Stimulated activated naive B cell treated with anti-CD40 and anti-IgM and Interleukin-4, amounts not matched to agents 10 μg/mL and 1 μg/mL and 100 μg/mL, for 72 hours (primary cell): ENCODE measurements around the gene TENT4A.

Source experiments
- ATAC-seq, 2 donors: fragments of 150-1000 bp; cut with Tn5 transposase; replicated peaks; 2 replicates each; pipeline ENCODE4 v1.10.0; 2021; ENCODE audit warnings: moderate library complexity in 1 of 2
- DNase-seq: peaks from one replicate; pipeline ENCODE4 v3.0.0; 2021
- H3K27ac Mint-ChIP-seq: one replicate; pipeline ENCODE4 v1.8.0; 2022; ENCODE audit warnings: mild to moderate bottlenecking, mixed read lengths
- H3K27me3 Mint-ChIP-seq, 2 donors: one replicate each; pipeline ENCODE4 v1.8.0; 2022; ENCODE audit warnings: mixed read lengths in 2 of 2
- H3K36me3 Mint-ChIP-seq, 2 donors: one replicate each; pipeline ENCODE4 v1.8.0; 2022; ENCODE audit warnings: mixed read lengths in 2 of 2, mild to moderate bottlenecking in 1 of 2
- H3K4me1 Mint-ChIP-seq, 2 donors: one replicate each; pipeline ENCODE4 v1.8.0; 2022; ENCODE audit warnings: mixed read lengths in 2 of 2, mild to moderate bottlenecking in 1 of 2
- H3K4me3 Mint-ChIP-seq, 2 donors: one replicate each; pipeline ENCODE4 v1.8.0; 2022; ENCODE audit warnings: mild to moderate bottlenecking in 2 of 2, mixed read lengths in 2 of 2, moderate library complexity in 1 of 2
- H3K9me3 Mint-ChIP-seq, 2 donors: one replicate each; pipeline ENCODE4 v1.8.0; 2022; ENCODE audit warnings: mixed read lengths in 2 of 2, mild to moderate bottlenecking in 1 of 2

TENT4A gene

DNA sequence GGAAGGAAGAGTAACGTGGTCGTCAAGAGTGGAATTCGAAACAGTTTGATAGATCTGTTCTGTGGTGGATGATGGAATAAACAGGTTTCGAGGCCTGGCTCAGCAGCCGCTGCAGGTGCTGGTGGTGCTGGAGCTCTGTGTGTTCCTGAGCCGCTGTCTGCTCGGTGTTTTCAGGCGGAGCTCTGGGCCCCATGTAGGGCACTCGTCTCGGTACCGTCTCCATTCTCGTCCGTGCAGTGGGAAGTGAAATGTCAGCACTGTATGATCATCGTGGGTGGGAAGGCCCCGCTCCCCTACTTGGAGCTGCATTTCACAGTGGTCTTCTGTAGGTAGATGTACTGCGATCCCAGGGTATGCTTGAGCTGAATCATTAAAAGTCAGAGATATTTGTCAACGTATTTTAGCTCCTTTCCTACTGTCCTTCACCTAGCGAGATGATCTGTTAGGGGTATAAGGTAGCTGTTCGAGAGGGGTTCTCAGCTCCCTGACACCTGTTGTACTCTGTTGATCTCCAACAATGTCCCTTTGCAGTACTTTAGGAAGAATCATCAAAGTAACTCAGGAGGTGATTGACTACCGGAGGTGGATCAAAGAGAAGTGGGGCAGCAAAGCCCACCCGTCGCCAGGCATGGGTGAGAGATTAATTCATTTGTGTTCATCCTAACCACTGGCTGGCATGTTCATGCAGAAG is 35.9 kb downstream of the TENT4A start:
- DNase-seq = no peak
- Mint-ChIP-seq H3K36me3 (peaks cover 59 to 77% of the 10 kb centered on the region in 2 donors), H3K9me3 (no peaks in the 10 kb centered on the region), H3K4me1 (peaks cover 13 to 14% of the 10 kb centered on the region in 2 donors), H3K27me3 (no peaks in the 10 kb centered on the region), H3K27ac (no peak overlapping the region), H3K4me3 (no peak overlapping the region)
- no peak for ATAC-seq

DNA sequence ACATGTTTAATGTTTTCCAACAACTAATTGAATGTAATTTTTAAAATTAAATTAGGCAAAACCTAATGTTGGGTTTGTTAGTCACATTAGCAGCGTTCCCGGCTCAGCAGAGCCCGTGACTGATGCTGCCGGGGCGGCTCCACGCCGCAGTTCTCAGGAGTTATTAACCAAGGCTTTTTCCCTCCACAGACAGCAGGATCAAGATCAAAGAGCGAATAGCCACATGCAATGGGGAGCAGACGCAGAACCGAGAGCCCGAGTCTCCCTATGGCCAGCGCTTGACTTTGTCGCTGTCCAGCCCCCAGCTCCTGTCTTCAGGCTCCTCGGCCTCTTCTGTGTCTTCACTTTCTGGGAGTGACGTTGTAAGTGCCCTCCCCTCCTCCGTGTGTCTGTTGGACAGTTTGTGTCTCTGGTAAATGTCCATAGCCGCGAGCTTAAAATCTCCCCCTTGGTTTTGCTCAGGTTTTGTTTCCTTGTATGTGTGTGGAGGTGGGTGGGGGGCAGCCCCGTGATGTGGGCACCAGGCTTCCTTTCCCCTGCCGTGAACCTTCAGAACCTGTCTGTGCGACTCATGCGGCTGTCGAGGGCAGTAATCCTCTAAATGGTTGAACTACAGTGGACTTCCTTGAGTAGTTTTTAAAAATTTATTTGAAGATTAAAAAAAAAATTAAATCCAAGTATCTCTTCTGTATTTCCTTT is 37.1 kb downstream of the TENT4A start:
- Mint-ChIP-seq H3K36me3 (peaks cover 61 to 79% of the 10 kb centered on the region in 2 donors), H3K27me3 (no peaks in the 10 kb centered on the region), H3K4me3 (no peak overlapping the region), H3K27ac (no peak overlapping the region), H3K4me1 (peaks cover 9 to 14% of the 10 kb centered on the region in 2 donors), H3K9me3 (no peaks in the 10 kb centered on the region)
- ATAC-seq (no peak), DNase-seq (no peak)

DNA sequence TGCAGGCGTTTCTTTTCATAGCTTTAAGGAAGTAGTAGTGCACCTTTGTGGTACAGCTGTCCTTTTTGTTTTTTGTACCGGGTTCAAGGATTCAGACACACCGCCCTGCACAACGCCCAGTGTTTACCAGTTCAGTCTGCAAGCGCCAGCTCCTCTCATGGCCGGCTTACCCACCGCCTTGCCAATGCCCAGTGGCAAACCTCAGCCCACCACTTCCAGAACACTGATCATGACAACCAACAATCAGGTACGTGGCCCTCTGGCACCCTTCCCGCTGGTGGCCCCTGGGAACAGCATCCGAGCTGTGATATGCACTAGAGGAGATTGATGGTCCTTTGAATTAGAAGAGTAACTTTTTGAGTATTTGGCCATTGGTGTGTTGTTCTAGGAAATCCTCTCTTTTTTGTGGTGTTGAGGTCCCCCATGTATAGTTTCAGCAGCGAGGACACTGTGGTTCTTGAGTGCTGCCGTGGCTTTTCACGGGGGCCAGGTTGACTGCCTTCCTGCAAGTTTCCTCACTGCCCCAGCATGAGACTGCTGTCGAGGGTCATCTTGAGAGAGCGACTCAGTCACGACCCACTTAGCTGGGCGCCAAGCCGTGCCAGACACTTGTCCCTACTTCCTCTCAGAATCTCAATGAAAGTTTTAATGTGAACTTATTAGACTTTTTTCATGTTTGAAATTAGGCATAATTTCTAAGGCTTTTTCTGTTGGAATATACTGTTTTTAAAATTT is 37.9 kb downstream of the TENT4A start:
- Mint-ChIP-seq H3K36me3 (peaks cover 64 to 82% of the 10 kb centered on the region in 2 donors), H3K4me1 (peaks cover 7 to 14% of the 10 kb centered on the region in 2 donors), H3K27ac (peak overlapping the region; percentile 57), H3K27me3 (no peaks in the 10 kb centered on the region), H3K9me3 (no peaks in the 10 kb centered on the region), H3K4me3 (peak overlapping the region in 1 of 2 donors; percentile 39)
- ATAC-seq (no peak), DNase-seq (no peak)

DNA sequence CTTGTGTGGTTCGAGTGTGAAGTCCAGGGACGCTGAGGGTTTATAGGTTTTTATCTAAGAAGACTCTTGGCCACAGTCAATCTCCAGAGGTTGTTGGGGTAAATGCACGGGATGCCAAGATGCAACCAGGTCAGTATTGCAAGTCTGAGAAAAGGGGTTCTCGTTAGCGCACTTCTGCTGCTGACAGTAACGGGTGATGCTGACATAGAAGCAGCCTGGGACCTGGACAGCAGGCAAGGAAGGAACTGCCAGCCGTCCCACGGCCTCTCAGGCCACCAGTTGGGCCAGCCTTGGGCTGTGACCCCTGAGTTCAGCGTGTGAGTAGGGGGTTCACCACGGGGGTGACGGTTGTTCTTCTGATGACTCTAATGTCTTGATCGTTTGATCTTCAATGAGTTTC is 39.0 kb downstream of the TENT4A start:
- ATAC-seq = no peak
- H3K36me3 Mint-ChIP-seq = peaks cover 60 to 79% of the 10 kb centered on the region in 2 donors
- peaks cover 7 to 14% of the 10 kb centered on the region in 2 donors for H3K4me1 Mint-ChIP-seq

DNA sequence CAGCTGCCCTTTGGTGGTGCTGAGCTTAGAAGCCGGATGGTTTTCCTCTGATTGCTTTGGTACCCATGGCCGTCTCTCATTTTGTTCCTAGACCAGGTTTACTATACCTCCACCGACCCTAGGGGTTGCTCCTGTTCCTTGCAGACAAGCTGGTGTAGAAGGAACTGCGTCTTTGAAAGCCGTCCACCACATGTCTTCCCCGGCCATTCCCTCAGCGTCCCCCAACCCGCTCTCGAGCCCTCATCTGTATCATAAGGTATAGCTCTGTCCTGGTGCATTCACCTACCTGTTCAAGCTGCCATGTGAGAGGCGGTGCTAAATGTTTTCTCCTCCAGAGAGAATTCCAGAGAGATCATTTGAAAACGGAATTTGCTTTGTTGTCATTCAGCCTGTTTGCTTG is 39.5 kb downstream of the TENT4A start:
- H3K4me1 Mint-ChIP-seq = peaks cover 7 to 14% of the 10 kb centered on the region in 2 donors
- no peak overlapping the region for H3K27ac Mint-ChIP-seq
- H3K36me3 Mint-ChIP-seq = peaks cover 58 to 77% of the 10 kb centered on the region in 2 donors

More for the DNA sequence above, 39.0 kb downstream of the TENT4A start:
- DNase-seq = no peak
- Mint-ChIP-seq H3K4me3 (no peak overlapping the region), H3K9me3 (no peaks in the 10 kb centered on the region), H3K27me3 (no peaks in the 10 kb centered on the region), H3K27ac (peak overlapping the region; percentile 20)

DNA sequence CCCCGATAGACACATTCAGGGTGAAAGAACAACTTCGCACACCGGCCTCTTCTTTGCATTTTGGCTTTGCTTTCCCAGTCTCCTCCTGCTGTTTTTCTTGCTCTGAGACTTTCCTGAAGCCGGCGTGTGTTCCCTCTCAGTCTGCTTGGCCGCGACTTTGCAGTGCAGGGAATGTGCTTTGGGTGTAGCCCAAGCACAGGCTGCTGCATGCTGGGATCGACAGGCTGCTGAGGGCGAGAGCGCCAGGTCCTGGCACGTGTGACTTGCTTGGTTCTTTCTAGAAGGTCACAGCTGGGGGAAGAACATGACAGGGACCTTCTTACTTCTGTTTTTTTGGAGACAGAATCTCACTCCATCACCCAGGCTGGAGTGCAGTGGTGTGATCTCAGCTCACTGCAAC is 40.6 kb downstream of the TENT4A start:
- peak overlapping the region; percentile 95 for H3K27ac Mint-ChIP-seq
- no peaks in the 10 kb centered on the region for H3K27me3 Mint-ChIP-seq
- H3K36me3 Mint-ChIP-seq = peaks cover 54 to 75% of the 10 kb centered on the region in 2 donors
- H3K4me1 Mint-ChIP-seq = peaks cover 7 to 14% of the 10 kb centered on the region in 2 donors
- ATAC-seq (peak in 1 of 2 donors; percentile 27), DNase-seq (no peak)
- H3K9me3 Mint-ChIP-seq = no peaks in the 10 kb centered on the region
- H3K4me3 Mint-ChIP-seq = peak overlapping the region in 1 of 2 donors; percentile 14

More for the DNA sequence above, 39.5 kb downstream of the TENT4A start:
- no peaks in the 10 kb centered on the region for H3K9me3 Mint-ChIP-seq
- DNase-seq (no peak), ATAC-seq (no peak)
- no peaks in the 10 kb centered on the region for H3K27me3 Mint-ChIP-seq
- H3K4me3 Mint-ChIP-seq = no peak overlapping the region

DNA sequence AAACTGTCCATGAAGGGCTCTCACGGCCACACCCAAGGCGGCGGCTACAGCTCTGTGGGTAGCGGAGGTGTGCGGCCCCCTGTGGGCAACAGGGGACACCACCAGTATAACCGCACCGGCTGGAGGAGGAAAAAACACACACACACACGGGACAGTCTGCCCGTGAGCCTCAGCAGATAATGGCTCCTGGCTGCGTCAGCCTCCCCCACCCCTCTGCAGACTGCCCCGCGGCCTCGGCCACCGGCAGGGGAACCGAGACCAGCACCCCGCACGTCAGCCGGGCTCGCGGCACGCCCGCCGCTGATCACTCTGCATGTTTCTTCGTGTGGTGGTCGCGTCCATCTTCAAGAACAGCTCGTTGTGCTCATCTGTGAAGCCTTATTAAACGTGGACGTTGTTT is 41.5 kb downstream of the TENT4A start:
- Mint-ChIP-seq H3K4me1 (peaks cover 7 to 14% of the 10 kb centered on the region in 2 donors), H3K9me3 (no peaks in the 10 kb centered on the region), H3K27ac (peak overlapping the region; percentile 56), H3K36me3 (peaks cover 49 to 76% of the 10 kb centered on the region in 2 donors), H3K4me3 (peak overlapping the region in 1 of 2 donors; percentile 8), H3K27me3 (no peaks in the 10 kb centered on the region)
- ATAC-seq (no peak), DNase-seq (no peak)

DNA sequence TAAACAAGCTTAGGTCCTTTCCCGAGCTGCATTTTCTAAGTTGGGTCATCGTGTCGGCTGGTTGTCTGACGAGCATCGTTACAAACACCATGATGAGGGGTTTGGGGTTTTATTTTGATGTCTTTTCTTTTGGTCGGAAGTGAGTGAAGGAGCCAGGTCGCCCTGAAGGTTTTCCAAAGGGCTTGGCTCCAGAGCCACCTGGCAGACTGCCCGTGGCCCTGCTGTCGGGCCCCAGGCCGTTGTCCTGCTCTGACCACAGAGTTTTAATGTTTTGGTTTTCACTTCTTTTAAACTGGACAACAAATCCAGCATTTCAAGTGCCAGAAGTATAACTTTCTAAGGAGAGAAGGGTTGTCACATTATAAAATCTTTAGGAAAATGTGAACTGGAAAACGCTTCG is 42.3 kb downstream of the TENT4A start:
- ATAC-seq = no peak
- Mint-ChIP-seq H3K36me3 (peaks cover 49 to 77% of the 10 kb centered on the region in 2 donors), H3K27ac (no peak overlapping the region), H3K27me3 (no peaks in the 10 kb centered on the region), H3K9me3 (no peaks in the 10 kb centered on the region), H3K4me1 (peaks cover 4 to 8% of the 10 kb centered on the region in 2 donors), H3K4me3 (no peak overlapping the region)
- DNase-seq = no peak

DNA sequence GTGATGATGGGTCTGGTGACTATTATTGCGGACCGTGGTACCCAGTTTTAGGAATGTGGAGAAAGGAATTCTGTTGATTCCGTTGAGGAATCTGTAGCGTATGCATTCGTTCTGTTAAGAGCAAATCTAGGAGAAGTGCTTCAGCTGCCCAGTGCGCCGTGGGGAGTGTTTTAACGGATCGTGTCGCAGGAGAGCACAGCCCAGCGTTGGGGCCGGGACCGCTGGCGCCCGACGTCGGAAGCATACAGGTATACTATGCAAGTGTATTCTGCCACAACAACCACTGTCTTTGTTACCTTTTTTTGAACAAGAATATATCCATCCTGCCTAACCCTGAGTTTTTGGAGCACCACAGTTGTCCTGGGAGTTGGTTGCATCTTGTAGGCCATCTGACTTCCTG is 42.7 kb downstream of the TENT4A start:
- ATAC-seq (no peak), DNase-seq (no peak)
- Mint-ChIP-seq H3K27ac (no peak overlapping the region), H3K27me3 (no peaks in the 10 kb centered on the region), H3K9me3 (peaks cover 0 to 1% of the 10 kb centered on the region in 2 donors), H3K36me3 (peaks cover 51 to 78% of the 10 kb centered on the region in 2 donors), H3K4me3 (no peak overlapping the region), H3K4me1 (peaks cover 4 to 7% of the 10 kb centered on the region in 2 donors)

DNA sequence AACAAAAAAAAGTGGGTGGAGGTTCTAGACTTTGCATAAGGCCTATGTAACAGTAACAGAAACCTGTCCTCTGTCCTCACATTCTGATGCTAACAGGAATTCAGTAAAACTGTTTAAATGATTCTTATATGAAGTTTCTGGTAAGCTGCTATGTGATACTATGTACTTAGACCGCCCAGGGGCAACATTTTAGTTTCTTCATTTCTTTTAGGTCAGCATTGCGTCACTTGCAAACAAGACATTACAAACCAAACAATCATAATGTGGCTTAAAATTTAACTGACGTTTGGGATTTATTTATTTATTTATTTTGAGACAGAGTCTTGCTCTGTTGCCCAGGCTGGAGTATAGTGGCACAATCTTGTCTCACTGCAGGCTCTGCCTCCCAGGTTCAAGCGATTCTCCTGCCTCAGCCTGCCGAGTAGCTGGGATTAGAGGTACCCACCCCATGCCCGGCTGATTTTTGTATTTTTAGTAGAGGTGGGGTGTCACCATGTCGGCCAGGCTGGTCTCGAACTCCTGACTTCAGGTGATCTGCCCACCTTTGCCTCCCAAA is 44.3 kb downstream of the TENT4A start:
- ATAC-seq (no peak), DNase-seq (no peak)
- H3K27me3 Mint-ChIP-seq = no peaks in the 10 kb centered on the region
- no peak overlapping the region for H3K4me3 Mint-ChIP-seq
- peaks cover 2 to 7% of the 10 kb centered on the region in 2 donors for H3K4me1 Mint-ChIP-seq
- H3K27ac Mint-ChIP-seq = peak overlapping the region; percentile 25
- H3K9me3 Mint-ChIP-seq = peaks cover 0 to 1% of the 10 kb centered on the region in 2 donors
- H3K36me3 Mint-ChIP-seq = peaks cover 45 to 67% of the 10 kb centered on the region in 2 donors

DNA sequence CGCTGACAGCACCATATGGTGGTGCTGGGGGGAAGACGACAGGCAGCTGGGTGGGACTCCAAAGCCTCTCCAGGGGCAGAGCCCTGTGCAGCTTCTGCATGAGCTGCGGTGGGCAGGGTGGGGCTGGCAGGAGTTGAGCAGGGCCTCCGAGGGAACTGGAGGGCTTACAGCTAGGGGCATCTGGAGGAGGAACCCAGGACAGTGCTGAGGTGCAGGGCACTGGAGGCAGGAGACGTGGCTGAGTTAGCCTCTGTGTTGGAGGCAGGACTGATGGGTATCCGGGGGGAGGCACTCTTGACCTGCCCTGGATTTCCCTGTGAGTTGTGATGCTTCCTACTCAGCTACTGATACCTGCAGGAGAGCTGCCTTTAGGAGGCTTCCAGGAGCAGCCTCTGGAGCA is 45.0 kb downstream of the TENT4A start:
- peaks cover 44 to 68% of the 10 kb centered on the region in 2 donors for H3K36me3 Mint-ChIP-seq
- H3K27ac Mint-ChIP-seq = peak overlapping the region; percentile 66

DNA sequence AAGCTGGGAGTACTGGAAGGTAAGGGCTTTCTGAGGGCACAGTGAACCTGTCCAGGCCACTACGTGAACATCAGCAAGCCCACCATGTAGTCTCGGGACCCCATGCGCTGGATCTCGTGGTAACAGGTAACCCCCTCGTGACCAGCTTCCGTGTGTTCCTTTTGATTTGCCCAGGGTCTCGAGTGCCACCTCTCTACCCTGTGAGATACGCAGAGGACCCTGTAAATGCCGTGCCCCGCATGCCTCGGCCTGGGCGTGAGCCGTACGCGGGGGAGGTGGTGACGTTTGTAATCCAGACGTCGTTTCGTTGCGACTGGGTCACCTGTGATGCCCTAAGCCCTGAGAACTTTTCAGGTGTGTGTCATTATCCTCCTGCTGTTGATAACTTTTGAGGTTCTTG is 45.5 kb downstream of the TENT4A start:
- peaks cover 2% of the 10 kb centered on the region in 2 donors for H3K4me1 Mint-ChIP-seq
- H3K9me3 Mint-ChIP-seq = peaks cover 0 to 1% of the 10 kb centered on the region in 2 donors
- H3K4me3 Mint-ChIP-seq = peak overlapping the region; percentile 8 to 14
- no peaks in the 10 kb centered on the region for H3K27me3 Mint-ChIP-seq
- ATAC-seq (no peak), DNase-seq (no peak)
- no peak overlapping the region for H3K27ac Mint-ChIP-seq
- H3K36me3 Mint-ChIP-seq = peaks cover 43 to 66% of the 10 kb centered on the region in 2 donors

More for the DNA sequence above, 45.0 kb downstream of the TENT4A start:
- ATAC-seq = peak in 1 of 2 donors; percentile 19
- no peaks in the 10 kb centered on the region for H3K27me3 Mint-ChIP-seq
- H3K4me3 Mint-ChIP-seq = no peak overlapping the region
- H3K9me3 Mint-ChIP-seq = peaks cover 0 to 1% of the 10 kb centered on the region in 2 donors
- H3K4me1 Mint-ChIP-seq = peaks cover 2 to 7% of the 10 kb centered on the region in 2 donors
- no peak for DNase-seq

DNA sequence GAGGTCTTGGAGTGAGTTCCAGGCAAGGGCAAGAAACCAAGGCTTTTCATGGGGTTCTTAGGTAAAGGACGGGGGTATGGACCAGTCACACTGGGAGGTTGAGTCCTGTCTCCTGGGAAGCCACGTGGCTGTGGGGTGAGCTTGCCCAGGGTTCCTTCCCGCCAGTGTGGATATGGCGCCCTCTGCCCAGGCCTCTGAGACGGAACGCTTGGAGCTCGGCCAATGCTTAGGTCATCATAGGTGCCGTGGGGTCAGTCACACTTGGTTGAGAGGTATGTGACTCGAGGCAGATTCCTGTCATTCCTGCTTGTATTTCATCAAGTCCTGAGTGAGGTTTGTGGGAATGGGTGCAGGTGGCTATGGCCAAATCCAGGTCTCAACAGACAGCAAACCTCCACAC is 46.2 kb downstream of the TENT4A start:
- H3K4me1 Mint-ChIP-seq = no peaks in the 10 kb centered on the region
- H3K27ac Mint-ChIP-seq = peak overlapping the region; percentile 62
- ATAC-seq (no peak), DNase-seq (no peak)
- H3K27me3 Mint-ChIP-seq = no peaks in the 10 kb centered on the region
- H3K9me3 Mint-ChIP-seq = peaks cover 0 to 1% of the 10 kb centered on the region in 2 donors
- no peak overlapping the region for H3K4me3 Mint-ChIP-seq
- peaks cover 39 to 61% of the 10 kb centered on the region in 2 donors for H3K36me3 Mint-ChIP-seq

DNA sequence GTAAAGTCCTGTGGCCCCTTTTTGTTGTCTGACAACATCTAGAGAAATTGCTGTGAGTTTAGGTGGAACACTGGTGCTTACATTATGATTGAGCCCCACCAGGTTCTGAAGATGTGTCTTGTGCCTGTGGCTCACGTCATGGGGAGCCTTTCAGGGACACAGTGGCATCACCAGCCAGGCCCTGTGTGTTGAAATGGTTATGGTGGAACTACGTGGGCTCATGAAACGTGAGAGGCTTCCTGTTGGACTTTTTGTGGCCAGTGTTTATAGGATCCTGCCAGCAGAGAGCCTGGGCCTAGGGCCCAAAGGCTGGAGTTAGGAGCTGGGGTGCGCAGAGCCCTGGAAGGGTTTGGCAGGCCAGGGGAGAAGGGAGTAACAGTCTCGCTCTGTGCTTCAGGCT is 46.8 kb downstream of the TENT4A start:
- H3K27ac Mint-ChIP-seq = peak overlapping the region; percentile 31
- DNase-seq (no peak), ATAC-seq (no peak)
- peaks cover 39 to 61% of the 10 kb centered on the region in 2 donors for H3K36me3 Mint-ChIP-seq
- peaks cover 0 to 2% of the 10 kb centered on the region in 2 donors for H3K4me1 Mint-ChIP-seq
- peaks cover 0 to 1% of the 10 kb centered on the region in 2 donors for H3K9me3 Mint-ChIP-seq
- H3K27me3 Mint-ChIP-seq = peaks cover 0 to 3% of the 10 kb centered on the region in 2 donors
- H3K4me3 Mint-ChIP-seq = no peak overlapping the region
